DOHH2 (cell line): Measurements from ENCODE around the gene SDF2L1.

ENCODE experiments used
- CTCF ChIP-seq: fragments of 200-600 bp; sonication (generic); IDR thresholded peaks from one replicate; pipeline ENCODE4 v1.5.1; 2014; ENCODE audit warnings: antibody characterized with exemption, mild to moderate bottlenecking, low read depth, low read length; ENCODE audit not compliant: poor library complexity, severe bottlenecking
- EZH2phosphoT487 ChIP-seq: fragments of 200-600 bp; sonication (generic); IDR thresholded peaks from 2 replicates; pipeline ENCODE4 v1.6.1; 2017; ENCODE audit warnings: borderline replicate concordance, mild to moderate bottlenecking, antibody characterized with exemption, low read length, moderate library complexity, mixed read lengths

GRCh38 chr22:21624880-21625791, 17.0 kb upstream of the SDF2L1 start:
- TF ChIP-seq CTCF: no peak
- TF ChIP-seq EZH2phosphoT487: no peak
